Measurements from ENCODE around the gene PPFIA1.

PPFIA1 gene

DNA sequence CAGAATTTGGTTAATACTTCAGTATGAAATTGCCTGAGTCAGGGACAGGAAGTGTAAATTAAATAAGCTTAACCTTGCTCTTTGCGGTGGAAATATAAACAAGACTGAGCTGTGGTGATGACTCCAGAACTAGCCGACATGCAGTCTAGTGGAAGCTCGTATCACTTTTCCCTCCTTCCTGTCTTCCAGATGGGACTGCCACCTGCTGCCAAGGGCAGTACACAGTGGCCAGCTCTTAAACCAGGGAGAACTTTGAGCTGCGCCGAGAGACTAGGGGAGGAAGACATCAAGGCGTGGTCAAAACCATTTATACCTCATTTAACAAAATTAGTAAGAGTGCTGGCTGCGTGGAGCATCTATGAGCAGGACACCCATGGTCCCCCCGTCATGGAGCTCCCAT lies 96.6 kb downstream of the PPFIA1 start:
- H3F3A ChIP-seq (ENCODE audit: insufficient read depth) = no peaks in the 10 kb centered on the region
- peaks cover 7% of the 10 kb centered on the region for H3K79me2 ChIP-seq (ENCODE audit: insufficient read depth, low read length)
- H3K27me3 ChIP-seq (ENCODE audit: low read length) = no peaks in the 10 kb centered on the region
- no peaks in the 10 kb centered on the region for H4K20me1 ChIP-seq (ENCODE audit: low read depth, low read length)
- no peak overlapping the region for H3K4me2 ChIP-seq (ENCODE audit: low read depth, low read length, poor library complexity, severe bottlenecking)
- no peaks in the 10 kb centered on the region for H3K9me2 ChIP-seq (replicated peaks; ENCODE audit: insufficient read depth, low read length)
- no peak overlapping the region for H2AFZ ChIP-seq (ENCODE audit: low read depth, low read length, severe bottlenecking)
- no peak overlapping the region for H3K9ac ChIP-seq (ENCODE audit: low read length)
- H3K9me3 ChIP-seq (ENCODE audit: insufficient read depth, low read length) = no peaks in the 10 kb centered on the region
- no peak for TF ChIP-seq EZH2phosphoT487 (conservative IDR thresholded peaks at IDR 0.05; ENCODE audit: low read length)
- TF ChIP-seq, protein P1, sequence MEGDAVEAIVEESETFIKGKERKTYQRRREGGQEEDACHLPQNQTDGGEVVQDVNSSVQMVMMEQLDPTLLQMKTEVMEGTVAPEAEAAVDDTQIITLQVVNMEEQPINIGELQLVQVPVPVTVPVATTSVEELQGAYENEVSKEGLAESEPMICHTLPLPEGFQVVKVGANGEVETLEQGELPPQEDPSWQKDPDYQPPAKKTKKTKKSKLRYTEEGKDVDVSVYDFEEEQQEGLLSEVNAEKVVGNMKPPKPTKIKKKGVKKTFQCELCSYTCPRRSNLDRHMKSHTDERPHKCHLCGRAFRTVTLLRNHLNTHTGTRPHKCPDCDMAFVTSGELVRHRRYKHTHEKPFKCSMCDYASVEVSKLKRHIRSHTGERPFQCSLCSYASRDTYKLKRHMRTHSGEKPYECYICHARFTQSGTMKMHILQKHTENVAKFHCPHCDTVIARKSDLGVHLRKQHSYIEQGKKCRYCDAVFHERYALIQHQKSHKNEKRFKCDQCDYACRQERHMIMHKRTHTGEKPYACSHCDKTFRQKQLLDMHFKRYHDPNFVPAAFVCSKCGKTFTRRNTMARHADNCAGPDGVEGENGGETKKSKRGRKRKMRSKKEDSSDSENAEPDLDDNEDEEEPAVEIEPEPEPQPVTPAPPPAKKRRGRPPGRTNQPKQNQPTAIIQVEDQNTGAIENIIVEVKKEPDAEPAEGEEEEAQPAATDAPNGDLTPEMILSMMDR (IDR thresholded peaks at IDR 0.05; ENCODE audit: insufficient read depth, low read length, poor library complexity, severe bottlenecking) = no peak
- peaks cover 22% of the 10 kb centered on the region for H3K36me3 ChIP-seq (ENCODE audit: low read length)
- H3K4me3 ChIP-seq (ENCODE audit: insufficient read depth, low read length, poor library complexity, severe bottlenecking) = no peak overlapping the region
- H3K27ac ChIP-seq (ENCODE audit: low read depth, low read length) = no peak overlapping the region

DNA sequence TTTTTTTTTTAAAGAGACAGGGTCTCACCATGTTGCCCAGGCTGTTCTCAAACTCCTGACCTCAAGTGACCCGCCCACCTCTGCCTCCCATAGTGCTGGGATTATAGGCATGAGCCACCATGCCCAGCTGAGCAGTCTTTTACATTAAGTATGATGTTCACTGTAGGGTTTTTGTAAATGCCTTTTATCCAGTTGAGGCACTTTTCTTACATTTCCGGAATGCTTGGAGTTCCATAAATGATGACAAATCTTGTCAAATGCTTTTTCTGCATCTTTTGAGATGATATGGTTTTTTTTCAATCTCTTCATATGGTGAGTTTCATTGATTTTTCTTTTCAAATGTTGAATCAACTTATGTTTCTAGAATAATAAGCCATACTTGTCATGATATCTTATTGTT lies 98.5 kb downstream of the PPFIA1 start:
- no peaks in the 10 kb centered on the region for H3F3A ChIP-seq (ENCODE audit: insufficient read depth)
- no peaks in the 10 kb centered on the region for H3K27me3 ChIP-seq (ENCODE audit: low read length)
- peaks cover 7% of the 10 kb centered on the region for H3K79me2 ChIP-seq (ENCODE audit: insufficient read depth, low read length)
- H2AFZ ChIP-seq (ENCODE audit: low read depth, low read length, severe bottlenecking) = no peak overlapping the region
- H3K9me2 ChIP-seq (replicated peaks; ENCODE audit: insufficient read depth, low read length) = no peaks in the 10 kb centered on the region
- H3K4me3 ChIP-seq (ENCODE audit: insufficient read depth, low read length, poor library complexity, severe bottlenecking) = no peak overlapping the region
- H3K9me3 ChIP-seq (ENCODE audit: insufficient read depth, low read length) = no peaks in the 10 kb centered on the region
- no peak for TF ChIP-seq EZH2phosphoT487 (conservative IDR thresholded peaks at IDR 0.05; ENCODE audit: low read length)
- TF ChIP-seq, protein P1 (IDR thresholded peaks at IDR 0.05; ENCODE audit: insufficient read depth, low read length, poor library complexity, severe bottlenecking) = no peak
- H3K27ac ChIP-seq (ENCODE audit: low read depth, low read length) = no peak overlapping the region
- H3K4me2 ChIP-seq (ENCODE audit: low read depth, low read length, poor library complexity, severe bottlenecking) = no peak overlapping the region
- H4K20me1 ChIP-seq (ENCODE audit: low read depth, low read length) = no peaks in the 10 kb centered on the region
- peaks cover 11% of the 10 kb centered on the region; the same call in 1 of the 2 replicates for H3K36me3 ChIP-seq (ENCODE audit: low read length)
- H3K9ac ChIP-seq (ENCODE audit: low read length) = no peak overlapping the region

DNA sequence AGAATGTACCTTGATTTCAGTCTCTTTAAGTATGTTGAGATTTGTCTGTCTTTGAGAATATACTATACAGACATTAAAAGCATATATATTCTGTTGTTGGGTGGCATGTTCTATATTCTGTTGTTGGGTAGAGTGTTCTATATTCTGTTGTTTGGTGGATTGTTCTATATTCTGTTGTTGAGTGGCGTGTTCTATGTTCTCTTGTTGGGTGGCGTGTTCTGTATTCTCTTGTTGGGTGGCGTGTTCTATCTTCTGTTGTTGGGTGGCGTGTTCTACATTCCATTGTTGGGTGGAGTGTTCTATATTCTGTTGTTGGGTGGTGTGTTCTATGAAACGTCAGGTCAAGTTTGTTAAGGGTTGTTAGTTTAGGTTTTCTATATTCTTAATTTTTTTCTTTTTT lies 100.8 kb downstream of the PPFIA1 start:
- 0 out of 2 replicates have a peak, but pooled peaks cover 5% of the 10 kb centered on the region for H3K36me3 ChIP-seq (ENCODE audit: low read length)
- H4K20me1 ChIP-seq (ENCODE audit: low read depth, low read length) = no peaks in the 10 kb centered on the region
- H3K4me3 ChIP-seq (ENCODE audit: insufficient read depth, low read length, poor library complexity, severe bottlenecking) = no peak overlapping the region

More for the DNA sequence above, 100.8 kb downstream of the PPFIA1 start:
- Histone ChIP-seq H3K27me3 (ENCODE audit: low read length) (no peaks in the 10 kb centered on the region), H3K9ac (ENCODE audit: low read length) (no peak overlapping the region), H3K9me2 (replicated peaks; ENCODE audit: insufficient read depth, low read length) (no peaks in the 10 kb centered on the region), H3K27ac (ENCODE audit: low read depth, low read length) (no peak overlapping the region), H3K9me3 (ENCODE audit: insufficient read depth, low read length) (no peaks in the 10 kb centered on the region), H3K79me2 (ENCODE audit: insufficient read depth, low read length) (peaks cover 7% of the 10 kb centered on the region), H3F3A (ENCODE audit: insufficient read depth) (no peaks in the 10 kb centered on the region), H3K4me2 (ENCODE audit: low read depth, low read length, poor library complexity, severe bottlenecking) (no peak overlapping the region), H2AFZ (ENCODE audit: low read depth, low read length, severe bottlenecking) (no peak overlapping the region)
- no peak for TF ChIP-seq EZH2phosphoT487 (conservative IDR thresholded peaks at IDR 0.05; ENCODE audit: low read length)
- TF ChIP-seq, protein P1 (IDR thresholded peaks at IDR 0.05; ENCODE audit: insufficient read depth, low read length, poor library complexity, severe bottlenecking) = no peak
